HUES64 (cell line): ENCODE measurements around the gene TMEM14C.

Experiments used
- H3K27ac ChIP-seq: 2 replicates; pipeline ENCODE4 v1.7.0; 2013; ENCODE audit warnings: low read depth, low read length, inconsistent platforms
- H3K27me3 ChIP-seq: 2 replicates; pipeline ENCODE4 v1.6.1; 2013; ENCODE audit warnings: mild to moderate bottlenecking, low read length; ENCODE audit not compliant: insufficient read depth
- H3K36me3 ChIP-seq: 2 replicates; pipeline ENCODE4 v1.6.1; 2013; ENCODE audit warnings: mild to moderate bottlenecking, low read length; ENCODE audit not compliant: insufficient read depth
- H3K4me1 ChIP-seq: 2 replicates; pipeline ENCODE4 v1.6.1; 2013; ENCODE audit warnings: mild to moderate bottlenecking, low read length, moderate library complexity; ENCODE audit not compliant: insufficient read depth
- H3K4me3 ChIP-seq: 2 replicates; pipeline ENCODE4 v1.5.1; 2013; ENCODE audit warnings: mild to moderate bottlenecking, low read length, moderate library complexity
- H3K9ac ChIP-seq: 2 replicates; pipeline ENCODE4 v1.6.1; 2013; ENCODE audit warnings: mild to moderate bottlenecking, low read depth, low read length
- H3K9me3 ChIP-seq: 2 replicates; pipeline ENCODE4 v1.6.1; 2013; ENCODE audit warnings: low read depth, low read length; ENCODE audit not compliant: insufficient read depth
- WGBS: fragments of 150-250, 120-280 bp; methylation state at CpG from one replicate; pipeline ENCODE4 v1.1.7; 2013; ENCODE audit warnings: missing lambda C conversion rate; 5-methylcytosine and 5-hydroxymethylcytosine counted together

The TMEM14C gene

DNA sequence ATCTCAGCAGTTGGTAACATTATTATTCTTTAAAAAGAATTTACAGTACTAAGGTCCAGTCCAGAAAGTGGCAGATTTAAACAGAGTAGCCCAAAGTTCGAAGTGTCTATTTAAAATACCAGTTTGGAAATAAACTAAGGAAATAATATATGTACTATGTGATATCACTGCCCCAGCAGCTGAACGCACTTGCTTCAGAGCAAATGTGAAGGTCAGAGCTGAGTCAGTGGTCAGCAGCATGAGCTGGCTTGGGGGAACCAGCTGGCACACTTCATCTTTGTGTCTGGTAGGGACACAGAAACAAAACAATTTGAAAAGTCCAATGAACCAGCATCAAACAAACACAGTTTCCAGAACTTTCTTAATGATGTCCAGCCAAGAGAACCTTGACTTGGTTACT lies 40.1 kb downstream of the TMEM14C start:
- Histone ChIP-seq H3K27me3 (no peaks in the 10 kb centered on the region), H3K4me3 (no peak overlapping the region), H3K4me1 (no peaks in the 10 kb centered on the region; the same call in 1 of the 2 replicates), H3K27ac (no peak overlapping the region), H3K9me3 (no peaks in the 10 kb centered on the region), H3K36me3 (peaks cover 20% of the 10 kb centered on the region), H3K9ac (no peak overlapping the region)
- 100% methylated on average over 2 of the region's 2 CpGs for WGBS

DNA sequence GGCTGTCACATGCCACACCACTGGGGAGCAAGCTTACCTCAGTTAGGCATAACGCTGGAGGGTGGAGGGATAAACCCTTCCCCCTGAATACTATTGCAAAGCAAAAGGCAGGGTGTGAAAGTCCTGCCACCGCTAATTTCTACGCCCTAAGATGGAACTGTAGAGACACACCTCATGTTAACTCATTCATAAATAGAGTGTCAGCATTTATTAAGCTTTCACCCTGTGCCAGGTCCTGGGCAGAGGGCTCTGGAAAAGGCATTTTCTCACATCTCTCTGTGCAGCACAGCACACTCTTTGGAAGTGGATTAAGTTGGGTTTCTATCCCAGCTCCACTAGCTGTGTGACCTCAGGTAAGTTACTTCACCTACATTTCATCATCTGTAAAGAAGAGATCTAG lies 46.5 kb downstream of the TMEM14C start:
- Histone ChIP-seq H3K27ac (no peak overlapping the region), H3K27me3 (no peaks in the 10 kb centered on the region), H3K4me1 (no peaks in the 10 kb centered on the region), H3K4me3 (no peak overlapping the region), H3K36me3 (peaks cover 43% of the 10 kb centered on the region), H3K9me3 (no peaks in the 10 kb centered on the region), H3K9ac (no peak overlapping the region)
- 94% methylated on average over 3 of the region's 3 CpGs for WGBS

DNA sequence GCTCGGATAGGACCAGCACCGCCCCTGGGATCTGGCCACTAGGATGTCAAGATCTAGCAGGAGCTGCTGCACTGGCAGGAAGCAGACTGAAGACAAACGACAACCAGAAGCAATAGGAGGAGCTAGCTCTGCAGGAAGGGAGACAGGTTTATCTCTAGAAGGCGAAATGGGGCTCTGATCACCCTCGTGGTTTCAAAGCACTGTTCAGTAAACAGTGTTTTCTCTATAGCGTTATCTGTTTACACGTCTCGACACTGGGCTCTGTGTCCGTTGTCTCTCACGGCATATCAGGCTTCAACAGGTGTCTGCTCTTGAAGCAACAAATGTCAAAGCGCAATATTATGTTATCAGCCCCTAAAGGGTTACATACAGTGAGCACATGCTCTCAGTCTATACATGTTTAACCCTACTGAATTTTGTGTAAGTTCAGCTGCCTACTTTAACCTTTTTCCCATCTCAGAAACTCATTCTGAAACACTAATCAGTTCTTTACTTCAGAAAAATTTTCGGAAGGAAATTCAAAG lies 48.6 kb downstream of the TMEM14C start:
- Histone ChIP-seq H3K4me1 (no peaks in the 10 kb centered on the region), H3K27ac (no peak overlapping the region), H3K9ac (no peak overlapping the region), H3K27me3 (no peaks in the 10 kb centered on the region), H3K4me3 (no peak overlapping the region), H3K36me3 (peaks cover 61% of the 10 kb centered on the region), H3K9me3 (no peaks in the 10 kb centered on the region)
- WGBS, result 89% methylated on average over 12 of the region's 12 CpGs

DNA sequence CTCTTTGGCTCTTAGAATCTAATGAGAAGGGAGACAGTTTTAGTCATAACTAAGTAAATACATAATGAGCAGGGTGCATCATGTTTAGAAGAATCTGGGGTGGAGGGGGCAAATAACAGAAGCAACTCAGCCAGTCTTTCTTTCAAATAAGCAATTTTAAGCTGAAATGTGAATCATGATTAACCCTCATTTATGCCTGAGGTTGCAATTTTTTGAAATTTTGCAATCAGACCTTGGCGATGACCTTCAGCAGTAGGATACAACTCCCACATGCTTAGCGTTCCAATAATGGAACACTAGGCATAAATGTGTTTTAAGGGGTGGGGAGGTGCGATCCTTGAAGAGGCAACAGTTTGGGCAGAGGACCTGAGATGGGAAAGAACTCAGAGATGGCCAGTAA lies 55.4 kb downstream of the TMEM14C start:
- WGBS, result 95% methylated on average over 3 of the region's 3 CpGs
- Histone ChIP-seq H3K4me3 (no peak overlapping the region), H3K9me3 (no peaks in the 10 kb centered on the region), H3K9ac (no peak overlapping the region), H3K27me3 (no peaks in the 10 kb centered on the region), H3K4me1 (no peaks in the 10 kb centered on the region), H3K27ac (no peak overlapping the region), H3K36me3 (peaks cover 64% of the 10 kb centered on the region)

DNA sequence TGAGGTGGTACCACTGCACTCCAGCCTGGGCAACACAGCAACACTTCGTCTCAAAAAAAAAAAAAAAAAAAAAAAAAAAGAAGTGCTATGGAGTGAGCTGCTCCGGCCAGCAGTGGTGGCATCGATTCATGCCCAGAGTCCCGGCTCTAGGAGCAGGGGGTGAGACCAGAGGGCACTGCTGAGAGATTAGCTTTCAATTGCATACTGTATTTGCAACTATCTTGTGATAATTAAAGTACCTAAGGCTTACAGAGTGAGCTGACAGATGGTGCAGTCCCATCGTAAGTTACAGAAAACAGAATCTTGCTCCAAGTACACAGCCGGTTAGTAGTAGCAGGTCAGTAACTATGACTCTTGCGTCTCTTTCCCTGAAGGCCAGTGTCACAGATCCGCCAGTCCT lies 56.2 kb downstream of the TMEM14C start:
- no peaks in the 10 kb centered on the region for H3K4me1 ChIP-seq
- H3K27ac ChIP-seq, result no peak overlapping the region
- WGBS, result 98% methylated on average over 7 of the region's 8 CpGs
- peaks cover 61% of the 10 kb centered on the region for H3K36me3 ChIP-seq
- H3K4me3 ChIP-seq, result no peak overlapping the region
- H3K9me3 ChIP-seq, result no peaks in the 10 kb centered on the region
- no peak overlapping the region for H3K9ac ChIP-seq
- H3K27me3 ChIP-seq, result no peaks in the 10 kb centered on the region
